GM12892 (cell line): ENCODE results near the gene TMEM131.

Source experiments
- POLR2A ChIP-seq: IDR thresholded peaks from 2 replicates; pipeline ENCODE4 v1.6.1; 2011; ENCODE audit warnings: low read depth, low read length, control low read depth
- POLR2AphosphoS5 ChIP-seq: IDR thresholded peaks from 2 replicates; pipeline ENCODE4 v1.6.1; 2011; ENCODE audit warnings: low read depth, low read length, control low read depth
- TAF1 ChIP-seq: IDR thresholded peaks from 2 replicates; pipeline ENCODE4 v1.6.1; 2011; ENCODE audit warnings: low read depth, mild to moderate bottlenecking, control low read depth, low read length, borderline replicate concordance

DNA sequence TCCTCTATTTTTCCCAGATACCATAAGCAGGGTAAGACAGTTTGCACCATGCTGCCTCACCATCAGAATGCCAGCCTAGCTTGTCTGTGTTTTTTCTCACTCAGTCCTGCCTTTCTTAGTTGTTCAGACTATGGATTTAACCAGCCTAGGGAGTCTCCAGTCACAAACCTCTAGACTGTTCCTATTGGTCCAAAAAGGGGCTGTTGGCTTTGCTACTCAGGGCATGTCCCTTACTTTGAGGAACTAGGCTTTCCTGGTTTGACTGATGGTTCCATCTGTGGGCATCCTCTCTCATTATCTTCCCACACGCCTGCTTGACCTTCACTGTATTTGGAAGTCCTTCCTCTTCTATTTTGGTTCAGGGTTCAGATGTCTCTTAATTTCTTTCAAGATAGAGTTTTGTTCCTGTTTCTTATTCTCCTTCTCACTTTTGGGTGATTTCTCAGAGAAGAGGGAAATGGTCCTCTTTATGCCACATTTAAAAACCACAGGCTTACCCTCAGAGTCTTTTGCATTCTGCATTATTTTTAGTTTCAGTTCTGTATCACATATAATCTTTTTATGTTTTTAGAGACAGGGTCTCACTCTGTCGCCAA, 31.3 kb upstream of the TMEM131 start:
- TF ChIP-seq POLR2A (peak; percentile 53; the same call in 1 of the 2 replicates), POLR2AphosphoS5 (peak; percentile 53), TAF1 (0 out of 2 replicates have a peak, but pooled peaks have one; percentile 13)
